Chondrocyte (in vitro differentiated cells): ENCODE measurements around the gene ZCWPW2. TPM values are rescaled to one million over a fixed set of nuclear protein-coding genes. Genes with fewer than 3 reads are reported as not detected.

Experiments used
- DNase-seq: peaks from one replicate; pipeline ENCODE4 v3.0.0; 2021; ENCODE audit warnings: mixed read lengths, low spot score
- H3K27ac Mint-ChIP-seq: one replicate; pipeline ENCODE4 v1.8.0; 2021; ENCODE audit warnings: mild to moderate bottlenecking, moderate library complexity, mixed read lengths; ENCODE audit not compliant: unreplicated experiment
- H3K27me3 Mint-ChIP-seq: 2 replicates; pipeline ENCODE4 v1.8.0; 2021; ENCODE audit warnings: low read depth, mixed read lengths
- H3K36me3 Mint-ChIP-seq: 2 replicates; pipeline ENCODE4 v1.8.0; 2021; ENCODE audit warnings: low read depth, mixed read lengths
- H3K4me1 Mint-ChIP-seq: 2 replicates; pipeline ENCODE4 v1.8.0; 2021; ENCODE audit warnings: low read depth, mild to moderate bottlenecking, mixed read lengths
- H3K4me3 Mint-ChIP-seq: one replicate; pipeline ENCODE4 v1.8.0; 2021; ENCODE audit warnings: mild to moderate bottlenecking, moderate library complexity, mixed read lengths; ENCODE audit not compliant: unreplicated experiment
- H3K9me3 Mint-ChIP-seq: 2 replicates; pipeline ENCODE4 v1.8.0; 2021; ENCODE audit warnings: low read depth, mixed read lengths
- CTCF ChIP-seq: fragments of 200-600 bp; sonication (generic); IDR thresholded peaks from 2 replicates; pipeline ENCODE4 v1.5.0; 2021; ENCODE audit warnings: antibody characterized with exemption, mild to moderate bottlenecking, moderate library complexity
- total RNA-seq: library from RNA; stranded (reverse); gene quantifications from 3 replicates; pipeline ENCODE4 v1.2.1, GENCODE V29; 2021

Gene ZCWPW2
- total RNA-seq, 1 donor from 2014 or later = 1.1 TPM

GRCh38 chr3:28553175-28553574 lies 204.7 kb downstream of the ZCWPW2 start:
- H3K4me3 Mint-ChIP-seq = no peak overlapping the region
- DNase-seq = no peak
- no peaks in the 10 kb centered on the region for H3K4me1 Mint-ChIP-seq
- H3K9me3 Mint-ChIP-seq = peaks cover 5% of the 10 kb centered on the region
- no peaks in the 10 kb centered on the region for H3K36me3 Mint-ChIP-seq
- TF ChIP-seq CTCF = no peak
- no peaks in the 10 kb centered on the region for H3K27me3 Mint-ChIP-seq
- H3K27ac Mint-ChIP-seq = no peak overlapping the region

GRCh38 chr3:28556195-28556594 lies 207.7 kb downstream of the ZCWPW2 start:
- Mint-ChIP-seq H3K9me3 (peaks cover 5% of the 10 kb centered on the region), H3K4me1 (no peaks in the 10 kb centered on the region), H3K27ac (no peak overlapping the region), H3K36me3 (no peaks in the 10 kb centered on the region), H3K27me3 (peaks cover 4% of the 10 kb centered on the region), H3K4me3 (no peak overlapping the region)
- no peak for DNase-seq
- TF ChIP-seq CTCF = no peak

- DNase-seq = no peak
- Mint-ChIP-seq H3K36me3 (no peaks in the 10 kb centered on the region), H3K27me3 (peaks cover 10% of the 10 kb centered on the region), H3K27ac (no peak overlapping the region), H3K4me3 (no peak overlapping the region), H3K9me3 (no peaks in the 10 kb centered on the region), H3K4me1 (no peaks in the 10 kb centered on the region)
- no peak for TF ChIP-seq CTCF
Observed at GRCh38 chr3:28564211-28564610, 215.7 kb downstream of the ZCWPW2 start.

GRCh38 chr3:28569357-28569756 lies 220.8 kb downstream of the ZCWPW2 start:
- no peaks in the 10 kb centered on the region for H3K4me1 Mint-ChIP-seq
- H3K27me3 Mint-ChIP-seq = peaks cover 29% of the 10 kb centered on the region
- H3K27ac Mint-ChIP-seq = no peak overlapping the region

GRCh38 chr3:28574036-28574435 lies 225.5 kb downstream of the ZCWPW2 start:
- Mint-ChIP-seq H3K9me3 (no peaks in the 10 kb centered on the region), H3K27me3 (peaks cover 62% of the 10 kb centered on the region), H3K4me1 (peaks cover 12% of the 10 kb centered on the region), H3K4me3 (no peak overlapping the region), H3K27ac (no peak overlapping the region), H3K36me3 (no peaks in the 10 kb centered on the region)
- no peak for DNase-seq
- no peak for TF ChIP-seq CTCF

More at GRCh38 chr3:28569357-28569756, 220.8 kb downstream of the ZCWPW2 start:
- Mint-ChIP-seq H3K9me3 (no peaks in the 10 kb centered on the region), H3K4me3 (no peak overlapping the region), H3K36me3 (no peaks in the 10 kb centered on the region)
- no peak for DNase-seq
- TF ChIP-seq CTCF = no peak
